ENCODE results near the gene RUVBL1. TPM values are rescaled to one million over a fixed set of nuclear protein-coding genes. Genes with fewer than 3 reads are reported as not detected.
A peak's percentile ranks its signal among the peaks of the same experiment; 100 is the strongest.

Gene RUVBL1
- total and polyA plus RNA-seq, 10 of the 15 experiments (the other 5 are each of a cell fraction or from before 2014, with no cell fraction given) = 15.2 to 142 (median 84.2) TPM

DNA sequence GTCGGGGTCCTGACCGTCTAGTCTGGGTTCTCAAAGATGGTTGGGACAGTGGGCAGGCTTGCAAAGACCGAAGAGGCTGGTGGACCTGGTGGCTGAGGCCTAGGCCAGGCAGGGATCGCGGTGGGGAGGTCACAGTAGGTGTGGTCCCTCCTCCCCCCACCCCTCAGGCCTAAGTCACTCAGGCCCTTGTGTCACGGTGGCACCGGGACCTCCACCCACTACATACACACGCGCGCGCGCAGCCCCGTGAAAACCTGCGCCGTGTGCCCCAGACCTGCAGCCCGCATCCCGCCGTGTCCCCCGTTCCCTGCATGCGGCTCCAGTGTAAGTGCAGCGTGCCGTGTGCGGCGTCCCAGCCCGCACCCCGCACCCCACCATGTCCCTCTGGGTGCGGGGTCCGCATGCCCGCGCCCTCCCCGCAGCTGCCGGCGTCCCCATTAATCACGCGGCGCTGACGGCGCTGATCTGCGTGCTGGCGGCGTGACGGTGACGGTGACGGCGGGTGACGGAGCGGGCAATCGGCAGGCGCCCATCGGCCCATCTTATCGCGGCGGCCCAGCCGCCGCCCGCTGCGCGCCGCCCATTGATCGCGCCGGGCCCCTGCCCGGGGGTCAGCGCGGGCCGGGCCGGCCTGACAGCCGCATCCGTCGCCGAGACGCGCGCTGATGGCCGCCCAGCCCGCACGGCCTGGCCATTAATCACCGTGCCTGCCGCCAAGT, 47.0 kb downstream of the RUVBL1 start:
- CTCF ChIA-PET = interaction anchor here (1.1 to 2.1 kb wide), 3 partner anchors 8 to 25 kb away, joined by 4 to 6 read pairs (median 5); partner anchors contain the start of gene SEC61A1
- ATAC-seq = peak; percentile 4; the same call in 1 of the 3 replicates
- in situ Hi-C loops (cut with MboI) = loop anchor here (25.0 kb wide), 1 partner anchor 536 kb away; no protein-coding TSS in a partner anchor
- peaks cover 14 to 18% of the 10 kb centered on the region in 2 experiments; a peak in 3 of 4 replicates for H3K36me3 ChIP-seq (ENCODE audit: control insufficient read depth in 2 of 2, insufficient read depth in 2 of 2, low read length in 1 of 2)
- intact Hi-C loops (cut with micrococcal nuclease; ENCODE audit: unreplicated experiment) = no loop called here
- RAD21 ChIA-PET (ENCODE audit: unreplicated experiment) = no interaction called here
- POLR2A ChIA-PET = no interaction called here
- H4K20me1 ChIP-seq (ENCODE audit: control insufficient read depth, insufficient read depth) = no peaks in the 10 kb centered on the region
- no peak for DNase-seq (ENCODE audit: low read depth, low spot score)
- no peak overlapping the region for H3K27ac ChIP-seq (ENCODE audit: control insufficient read depth, insufficient read depth)
- peak overlapping the region; percentile 75 for H3K4me2 ChIP-seq (ENCODE audit: control insufficient read depth, insufficient read depth)
- SMC1A ChIA-PET (ENCODE audit: uncharacterized antibody, unreplicated experiment) = no interaction called here
- no peaks in the 10 kb centered on the region for H3K79me2 ChIP-seq (ENCODE audit: control insufficient read depth, insufficient read depth, low read length)
- peaks cover 4% of the 10 kb centered on the region for H3K4me1 ChIP-seq (ENCODE audit: control insufficient read depth, insufficient read depth, low read length)
- no peaks in the 10 kb centered on the region for H3K27me3 ChIP-seq (replicated peaks in 1 of 2; ENCODE audit: control insufficient read depth in 2 of 2, insufficient read depth in 2 of 2, low read length in 1 of 2)
- no peak overlapping the region for H3K9ac ChIP-seq (ENCODE audit: control insufficient read depth, insufficient read depth, low read length)
- 19% methylated on average over 65 of the region's 79 CpGs for WGBS (ENCODE audit: insufficient coverage, insufficient replicate concordance, low lambda C conversion rate, missing lambda C conversion rate)
- no peaks in the 10 kb centered on the region for H3K9me3 ChIP-seq (replicated peaks; ENCODE audit: control insufficient read depth, insufficient read depth, low read length)
- no TSS peak for BruUV-seq (replicated peaks)
- FAIRE-seq = no peak
- no peak overlapping the region for H2AFZ ChIP-seq (ENCODE audit: control insufficient read depth, low read depth, low read length)
- TF ChIP-seq PBX3 (IDR thresholded peaks at IDR 0.05; ENCODE audit: insufficient replicate concordance, low read depth, low read length) = peak; percentile 26
- no peak for TF ChIP-seq MYB (IDR thresholded peaks at IDR 0.05; ENCODE audit: borderline replicate concordance, low read depth, low read length)
- peak; percentile 65; the same call in 1 of the 2 replicates for TF ChIP-seq CREB1 (IDR thresholded peaks at IDR 0.05; ENCODE audit: low read depth)
- 0 out of 2 replicates have a peak, but pooled peaks have one; percentile 11 for TF ChIP-seq YY1 (IDR thresholded peaks at IDR 0.05; ENCODE audit: low read depth, low read length)
- TF ChIP-seq ZNF384 (IDR thresholded peaks at IDR 0.05; ENCODE audit: borderline replicate concordance, low read depth, low read length) = no peak
- no peak overlapping the region; the same call in 1 of the 2 replicates for H3K4me3 ChIP-seq
